Endothelial cell of hepatic sinusoid (primary cell): Measurements from ENCODE around the gene C16orf78.

Experiments
- in situ Hi-C: cut with HindIII; loops from 2 replicates; pipeline ENCODE4 v1.10.0; 2017; ENCODE audit warnings: low sequenced_read_pairs

C16orf78 gene

GRCh38 chr16:49373504-49373903, at the start of gene C16orf78:
C16orf78 (plus strand) TSS chr16:49373804; CDS start chr16:49373940, 136 bp downstream.
- in situ Hi-C loops = no loop called here

- in situ Hi-C loops = no loop called here
These were observed 48.9 kb upstream of the C16orf78 start for GRCh38 chr16:49324703-49325102.

- in situ Hi-C loops = no loop called here
These were observed 46.1 kb upstream of the C16orf78 start for GRCh38 chr16:49327466-49327865.

GRCh38 chr16:49328325-49328724, 45.3 kb upstream of the C16orf78 start:
- in situ Hi-C loops = no loop called here

- in situ Hi-C loops = no loop called here
These were observed 42.9 kb upstream of the C16orf78 start for GRCh38 chr16:49330562-49331201.

- in situ Hi-C loops = no loop called here
These were observed 40.9 kb upstream of the C16orf78 start for GRCh38 chr16:49332589-49333258.

- in situ Hi-C loops = no loop called here
These were observed 40.4 kb upstream of the C16orf78 start for GRCh38 chr16:49333259-49333597.

GRCh38 chr16:49335828-49336227, 37.8 kb upstream of the C16orf78 start:
- in situ Hi-C loops = no loop called here

GRCh38 chr16:49336581-49336980, 37.0 kb upstream of the C16orf78 start:
- in situ Hi-C loops = no loop called here

- in situ Hi-C loops = no loop called here
These were observed 35.7 kb upstream of the C16orf78 start for GRCh38 chr16:49337814-49338350.

- in situ Hi-C loops = no loop called here
These were observed 34.9 kb upstream of the C16orf78 start for GRCh38 chr16:49338611-49339265.

- in situ Hi-C loops = no loop called here
These were observed 33.1 kb upstream of the C16orf78 start for GRCh38 chr16:49340466-49340865.

- in situ Hi-C loops = no loop called here
These were observed 31.9 kb upstream of the C16orf78 start for GRCh38 chr16:49341706-49342105.

GRCh38 chr16:49342336-49343265, 31.0 kb upstream of the C16orf78 start:
- in situ Hi-C loops = no loop called here

GRCh38 chr16:49343291-49343690, 30.3 kb upstream of the C16orf78 start:
- in situ Hi-C loops = no loop called here

- in situ Hi-C loops = no loop called here
These were observed 29.2 kb upstream of the C16orf78 start for GRCh38 chr16:49344401-49344800.

GRCh38 chr16:49345829-49346228, 27.8 kb upstream of the C16orf78 start:
- in situ Hi-C loops = no loop called here

- in situ Hi-C loops = no loop called here
These were observed 27.1 kb upstream of the C16orf78 start for GRCh38 chr16:49346459-49346858.

GRCh38 chr16:49347476-49347875, 26.1 kb upstream of the C16orf78 start:
- in situ Hi-C loops = no loop called here

GRCh38 chr16:49348408-49349176, 25.0 kb upstream of the C16orf78 start:
- in situ Hi-C loops = no loop called here
